ENCODE results near the gene NKX2-8. TPM values are rescaled to one million over a fixed set of nuclear protein-coding genes. Genes with fewer than 3 reads are reported as not detected.

The NKX2-8 gene
- not detected in 2 replicates for total RNA-seq (2014; rRNA removed; shearing (Covaris generic))

- in situ Hi-C loops (cut with HindIII; ENCODE audit: low sequenced_read_pairs): no loop called here
- DNase-seq (ENCODE audit: low spot score): no peak
These were observed at the start of gene NKX2-8 for GRCh38 chr14:36582011-36582873. Gene NKX2-8 (minus strand): TSS chr14:36582614. CDS start chr14:36582389, 225 bp downstream.

GRCh38 chr14:36627981-36628380 is 45.6 kb upstream of the NKX2-8 start:
- DNase-seq (ENCODE audit: low spot score): no peak
- in situ Hi-C loops (cut with HindIII; ENCODE audit: low sequenced_read_pairs): no loop called here

- no peak for DNase-seq (ENCODE audit: low spot score)
- in situ Hi-C loops (cut with HindIII; ENCODE audit: low sequenced_read_pairs): no loop called here
These were observed 43.7 kb upstream of the NKX2-8 start for GRCh38 chr14:36626151-36626550.

- in situ Hi-C loops (cut with HindIII; ENCODE audit: low sequenced_read_pairs): no loop called here
- no peak for DNase-seq (ENCODE audit: low spot score)
These were observed 43.0 kb upstream of the NKX2-8 start for GRCh38 chr14:36625436-36625835.

GRCh38 chr14:36625014-36625413 is 42.6 kb upstream of the NKX2-8 start:
- DNase-seq (ENCODE audit: low spot score): no peak
- in situ Hi-C loops (cut with HindIII; ENCODE audit: low sequenced_read_pairs): no loop called here

GRCh38 chr14:36619853-36620252 is 37.4 kb upstream of the NKX2-8 start:
- in situ Hi-C loops (cut with HindIII; ENCODE audit: low sequenced_read_pairs): no loop called here

GRCh38 chr14:36619131-36619530 is 36.7 kb upstream of the NKX2-8 start:
- in situ Hi-C loops (cut with HindIII; ENCODE audit: low sequenced_read_pairs): no loop called here
- DNase-seq (ENCODE audit: low spot score): no peak

More at GRCh38 chr14:36619853-36620252, 37.4 kb upstream of the NKX2-8 start:
- DNase-seq (ENCODE audit: low spot score): no peak

- DNase-seq (ENCODE audit: low spot score): no peak
- in situ Hi-C loops (cut with HindIII; ENCODE audit: low sequenced_read_pairs): no loop called here
These were observed 36.2 kb upstream of the NKX2-8 start for GRCh38 chr14:36618641-36619040.

- in situ Hi-C loops (cut with HindIII; ENCODE audit: low sequenced_read_pairs): no loop called here
- no peak for DNase-seq (ENCODE audit: low spot score)
These were observed 35.4 kb upstream of the NKX2-8 start for GRCh38 chr14:36617824-36618223.

GRCh38 chr14:36605506-36605857 is 23.1 kb upstream of the NKX2-8 start:
- DNase-seq (ENCODE audit: low spot score): no peak
- in situ Hi-C loops (cut with HindIII; ENCODE audit: low sequenced_read_pairs): no loop called here

GRCh38 chr14:36604757-36605505 is 22.5 kb upstream of the NKX2-8 start:
- in situ Hi-C loops (cut with HindIII; ENCODE audit: low sequenced_read_pairs): no loop called here
- peak; percentile 57 for DNase-seq (ENCODE audit: low spot score)

GRCh38 chr14:36600431-36600830 is 18.0 kb upstream of the NKX2-8 start:
- in situ Hi-C loops (cut with HindIII; ENCODE audit: low sequenced_read_pairs): no loop called here
- DNase-seq (ENCODE audit: low spot score): no peak

GRCh38 chr14:36591482-36591881 is 9.1 kb upstream of the NKX2-8 start:
- in situ Hi-C loops (cut with HindIII; ENCODE audit: low sequenced_read_pairs): no loop called here
- DNase-seq (ENCODE audit: low spot score): no peak

GRCh38 chr14:36588788-36589187 is 6.4 kb upstream of the NKX2-8 start:
- DNase-seq (ENCODE audit: low spot score): no peak
- in situ Hi-C loops (cut with HindIII; ENCODE audit: low sequenced_read_pairs): no loop called here

GRCh38 chr14:36588119-36588518 is 5.7 kb upstream of the NKX2-8 start:
- in situ Hi-C loops (cut with HindIII; ENCODE audit: low sequenced_read_pairs): no loop called here
- no peak for DNase-seq (ENCODE audit: low spot score)

GRCh38 chr14:36585100-36585499 is 2.7 kb upstream of the NKX2-8 start:
- in situ Hi-C loops (cut with HindIII; ENCODE audit: low sequenced_read_pairs): no loop called here
- no peak for DNase-seq (ENCODE audit: low spot score)

- DNase-seq (ENCODE audit: low spot score): no peak
- in situ Hi-C loops (cut with HindIII; ENCODE audit: low sequenced_read_pairs): no loop called here
These were observed 1.7 kb upstream of the NKX2-8 start for GRCh38 chr14:36583893-36584811.

- in situ Hi-C loops (cut with HindIII; ENCODE audit: low sequenced_read_pairs): no loop called here
- DNase-seq (ENCODE audit: low spot score): no peak
These were observed 953 bp upstream of the NKX2-8 start for GRCh38 chr14:36583242-36583892.

- in situ Hi-C loops (cut with HindIII; ENCODE audit: low sequenced_read_pairs): no loop called here
- DNase-seq (ENCODE audit: low spot score): no peak
These were observed 444 bp upstream of the NKX2-8 start for GRCh38 chr14:36582874-36583241.

Data from G401 (cell line).